OCI-LY7 (cell line): ENCODE data around the gene MACROD1. TPM values are rescaled to one million over a fixed set of nuclear protein-coding genes. Genes with fewer than 3 reads are reported as not detected.

Experiments used
- BruUV-seq: library from RNA; stranded (reverse); fragments of 400-500 nt; replicated peaks from 2 replicates; lab custom pipeline; 2021; lab: Mats Ljungman, UMichigan
- CTCF ChIA-PET: fragments of 300-600 bp; sonication (Branson Sonifier 250); formaldehyde crosslinking; loops from one replicate; lab custom pipeline; 2022; ENCODE audit warnings: antibody characterized with exemption; ENCODE audit not compliant: unreplicated experiment; lab: Charles Lee
- POLR2A ChIA-PET: fragments of 300-600 bp; sonication (Branson Sonifier 250); formaldehyde crosslinking; loops from one replicate; lab custom pipeline; 2022; ENCODE audit warnings: antibody characterized with exemption; lab: Charles Lee
- DNase-seq: peaks from one replicate; pipeline ENCODE4 v3.0.0-alpha.2; 2015; ENCODE audit warnings: low spot score
- H2AFZ ChIP-seq: fragments of 200-600 bp; sonication (generic), shearing (Covaris generic); 2 replicates; pipeline ENCODE4 v1.6.1; 2014; ENCODE audit warnings: mild to moderate bottlenecking, antibody characterized with exemption, low read length, moderate library complexity
- H3K27ac ChIP-seq: fragments of 200-600 bp; sonication (generic); 2 replicates; pipeline ENCODE4 v1.5.1; 2014; ENCODE audit warnings: mixed run types, low read depth, mild to moderate bottlenecking, moderate library complexity, low read length, inconsistent platforms; ENCODE audit not compliant: poor library complexity, severe bottlenecking
- H3K36me3 ChIP-seq: fragments of 200-600 bp; sonication (generic); 2 replicates; pipeline ENCODE4 v1.6.1; 2014; ENCODE audit warnings: mild to moderate bottlenecking, antibody characterized with exemption, low read length, moderate library complexity, mixed read lengths; ENCODE audit not compliant: insufficient read depth
- H3K4me1 ChIP-seq: fragments of 200-600 bp; sonication (generic); 2 replicates; pipeline ENCODE4 v1.5.1; 2014; ENCODE audit warnings: mild to moderate bottlenecking, low read length; ENCODE audit not compliant: insufficient read depth, poor library complexity, severe bottlenecking
- H3K4me2 ChIP-seq: fragments of 200-600 bp; sonication (generic); 2 replicates; pipeline ENCODE4 v1.6.1; 2014; ENCODE audit warnings: mild to moderate bottlenecking, low read length
- H3K4me3 ChIP-seq: fragments of 200-600 bp; sonication (generic); 2 replicates; pipeline ENCODE4 v1.5.1; 2014; ENCODE audit warnings: mild to moderate bottlenecking, low read depth, low read length; ENCODE audit not compliant: poor library complexity, severe bottlenecking
- H3K79me2 ChIP-seq: fragments of 200-600 bp; sonication (generic); 2 replicates; pipeline ENCODE4 v1.6.1; 2016; ENCODE audit warnings: low read depth, mild to moderate bottlenecking, low read length, moderate library complexity, mixed read lengths; ENCODE audit not compliant: insufficient read depth
- H3K9me2 ChIP-seq: fragments of 200-600 bp; sonication (generic); 2 replicates; pipeline ENCODE4 v1.6.1; 2016; ENCODE audit warnings: mild to moderate bottlenecking, low read length, mixed read lengths; ENCODE audit not compliant: insufficient read depth
- H3K9me3 ChIP-seq: fragments of 200-600 bp; sonication (generic); 2 replicates; pipeline ENCODE4 v1.6.1; 2014; ENCODE audit warnings: mild to moderate bottlenecking, mixed run types, low read length, mixed read lengths
- H4K20me1 ChIP-seq: fragments of 200-600 bp; sonication (generic); 2 replicates; pipeline ENCODE4 v1.6.1; 2014; ENCODE audit warnings: mild to moderate bottlenecking, antibody characterized with exemption, low read length, moderate library complexity, mixed read lengths; ENCODE audit not compliant: insufficient read depth
- EZH2phosphoT487 ChIP-seq: fragments of 200-600 bp; sonication (generic); IDR thresholded peaks from 2 replicates; pipeline ENCODE4 v1.6.1; 2018; ENCODE audit warnings: low read depth, borderline replicate concordance, mild to moderate bottlenecking, mixed run types, antibody characterized with exemption, low read length, moderate library complexity, mixed read lengths
- intact Hi-C: fragments of 100-400 bp; cut with micrococcal nuclease; formaldehyde crosslinking; loops from one replicate; pipeline ENCODE4 v1.10.0; 2022; ENCODE audit not compliant: unreplicated experiment
- total RNA-seq, 2 experiments: library from RNA; depleted of rRNA in 1 of 2; stranded (reverse); fragments of >200 nt in 1 of 2; shearing (Covaris generic) in 1 of 2; gene quantifications; 2 replicates each; pipeline ENCODE4 v1.2.3, GENCODE V29; 2014 to 2022
- TF ChIP-seq, protein P1 (sequence below): fragments of 200-600 bp; sonication (generic); conservative IDR thresholded peaks from 2 replicates; pipeline ENCODE4 v1.5.1; 2014; ENCODE audit warnings: mild to moderate bottlenecking, antibody characterized with exemption, low read length, moderate library complexity, mixed read lengths

MACROD1 gene
- total RNA-seq, 2 experiments from 2014 or later = 14.7 to 25.4 TPM

DNA sequence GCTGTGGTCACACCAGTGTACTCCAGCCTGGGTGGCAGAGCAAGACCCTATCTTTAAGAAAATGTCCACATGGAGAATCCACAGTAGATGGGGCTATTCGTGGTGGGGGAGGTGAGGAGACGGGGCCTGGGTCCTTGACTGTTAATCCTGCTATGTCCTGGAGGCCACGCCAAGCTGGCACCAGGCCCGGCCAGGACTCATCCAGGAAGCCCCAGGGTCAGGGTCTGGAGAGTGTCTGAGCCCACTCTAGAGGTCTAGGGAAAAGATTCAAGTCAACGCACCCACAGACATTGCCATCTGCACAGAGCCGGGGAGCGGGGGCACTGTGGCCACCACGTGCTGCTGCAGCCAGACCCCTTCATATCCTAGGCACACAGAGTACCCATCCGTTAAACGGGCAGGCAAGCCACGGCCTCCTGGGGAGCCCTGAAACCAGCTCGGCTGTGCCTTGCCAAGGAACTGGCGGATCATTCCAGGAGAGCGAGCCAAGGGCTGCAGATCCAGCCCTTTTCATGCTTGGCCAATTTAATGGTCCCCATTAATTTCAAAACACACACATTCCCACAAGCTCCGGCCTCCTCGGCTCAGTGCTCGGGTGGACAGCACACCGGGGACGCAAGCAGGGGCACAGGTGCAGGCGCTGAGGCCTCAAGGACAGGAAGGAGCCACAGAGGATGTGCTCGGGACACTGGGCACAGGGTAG, 24.7 kb downstream of the MACROD1 start:
- intact Hi-C loops = no loop called here
- CTCF ChIA-PET = no interaction called here
- Histone ChIP-seq H4K20me1 (no peaks in the 10 kb centered on the region), H2AFZ (no peak overlapping the region), H3K9me3 (no peaks in the 10 kb centered on the region), H3K4me1 (peaks cover 8% of the 10 kb centered on the region), H3K27ac (no peak overlapping the region), H3K36me3 (no peaks in the 10 kb centered on the region), H3K4me2 (no peak overlapping the region), H3K9me2 (no peaks in the 10 kb centered on the region), H3K4me3 (no peak overlapping the region), H3K79me2 (no peaks in the 10 kb centered on the region)
- no TSS peak for BruUV-seq
- POLR2A ChIA-PET = no interaction called here
- TF ChIP-seq EZH2phosphoT487 = no peak
- TF ChIP-seq, protein P1, sequence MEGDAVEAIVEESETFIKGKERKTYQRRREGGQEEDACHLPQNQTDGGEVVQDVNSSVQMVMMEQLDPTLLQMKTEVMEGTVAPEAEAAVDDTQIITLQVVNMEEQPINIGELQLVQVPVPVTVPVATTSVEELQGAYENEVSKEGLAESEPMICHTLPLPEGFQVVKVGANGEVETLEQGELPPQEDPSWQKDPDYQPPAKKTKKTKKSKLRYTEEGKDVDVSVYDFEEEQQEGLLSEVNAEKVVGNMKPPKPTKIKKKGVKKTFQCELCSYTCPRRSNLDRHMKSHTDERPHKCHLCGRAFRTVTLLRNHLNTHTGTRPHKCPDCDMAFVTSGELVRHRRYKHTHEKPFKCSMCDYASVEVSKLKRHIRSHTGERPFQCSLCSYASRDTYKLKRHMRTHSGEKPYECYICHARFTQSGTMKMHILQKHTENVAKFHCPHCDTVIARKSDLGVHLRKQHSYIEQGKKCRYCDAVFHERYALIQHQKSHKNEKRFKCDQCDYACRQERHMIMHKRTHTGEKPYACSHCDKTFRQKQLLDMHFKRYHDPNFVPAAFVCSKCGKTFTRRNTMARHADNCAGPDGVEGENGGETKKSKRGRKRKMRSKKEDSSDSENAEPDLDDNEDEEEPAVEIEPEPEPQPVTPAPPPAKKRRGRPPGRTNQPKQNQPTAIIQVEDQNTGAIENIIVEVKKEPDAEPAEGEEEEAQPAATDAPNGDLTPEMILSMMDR = no peak
- DNase-seq = no peak

DNA sequence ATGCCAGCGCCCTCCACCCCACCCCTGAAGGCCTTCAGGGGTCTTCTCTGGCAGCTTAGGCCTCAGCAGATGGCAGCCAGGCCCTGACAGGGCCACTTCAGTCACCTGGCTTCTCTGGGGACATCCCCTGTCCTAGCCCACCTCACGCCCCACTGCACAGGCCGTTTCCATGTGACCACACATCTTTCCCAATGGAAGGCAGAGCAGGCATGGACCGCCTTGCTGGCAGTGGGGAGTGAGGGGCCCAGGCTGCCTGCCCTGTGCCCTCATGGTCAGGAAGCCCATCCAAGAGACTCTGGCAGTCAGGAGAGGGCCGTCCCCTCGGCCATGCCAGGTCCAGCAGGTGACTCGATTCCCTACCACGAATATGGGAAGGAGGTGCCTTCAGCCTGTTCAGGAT, 25.8 kb downstream of the MACROD1 start:
- BruUV-seq = no TSS peak
- no peaks in the 10 kb centered on the region for H3K36me3 ChIP-seq
- no peaks in the 10 kb centered on the region for H3K9me3 ChIP-seq
- no peaks in the 10 kb centered on the region for H4K20me1 ChIP-seq
- no peak overlapping the region for H3K4me2 ChIP-seq
- H3K4me3 ChIP-seq = no peak overlapping the region
- intact Hi-C loops = no loop called here
- no peak for TF ChIP-seq EZH2phosphoT487
- TF ChIP-seq, protein P1 = no peak
- DNase-seq = no peak
- H3K4me1 ChIP-seq = peaks cover 8% of the 10 kb centered on the region
- H3K27ac ChIP-seq = no peak overlapping the region
- H3K9me2 ChIP-seq = no peaks in the 10 kb centered on the region
- ChIA-PET CTCF (no interaction called here), POLR2A (no interaction called here)
- H3K79me2 ChIP-seq = no peaks in the 10 kb centered on the region
- no peak overlapping the region for H2AFZ ChIP-seq

DNA sequence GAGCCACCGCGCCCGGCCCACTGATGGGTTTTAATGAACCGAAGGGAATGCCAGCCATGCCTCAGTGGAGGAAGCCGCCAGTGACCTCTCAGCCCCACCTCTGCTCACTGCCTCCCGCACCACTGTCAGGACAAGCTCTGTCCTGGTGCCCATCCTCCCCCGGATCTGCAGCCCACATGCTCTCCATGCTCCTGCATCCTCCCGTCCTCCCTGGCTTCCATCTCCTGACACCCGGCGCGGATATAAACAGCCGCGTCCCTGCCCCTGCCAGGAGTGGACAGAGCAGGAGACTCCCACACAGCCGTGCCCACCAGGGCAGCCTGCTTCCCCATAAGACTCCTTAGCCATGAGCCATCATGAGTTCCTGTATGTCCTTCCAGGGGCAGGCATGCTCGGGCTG, 26.9 kb downstream of the MACROD1 start:
- H3K4me1 ChIP-seq = peaks cover 8% of the 10 kb centered on the region
- H3K4me2 ChIP-seq = no peak overlapping the region
- H2AFZ ChIP-seq = no peak overlapping the region
- H4K20me1 ChIP-seq = no peaks in the 10 kb centered on the region
- CTCF ChIA-PET = no interaction called here
- H3K9me2 ChIP-seq = no peaks in the 10 kb centered on the region
- no peak for DNase-seq
- no peak overlapping the region for H3K27ac ChIP-seq
- no peaks in the 10 kb centered on the region for H3K36me3 ChIP-seq
- TF ChIP-seq, protein P1 = no peak
- no peak for TF ChIP-seq EZH2phosphoT487
- BruUV-seq = no TSS peak
- H3K79me2 ChIP-seq = no peaks in the 10 kb centered on the region
- no peak overlapping the region for H3K4me3 ChIP-seq
- POLR2A ChIA-PET = no interaction called here
- no peaks in the 10 kb centered on the region for H3K9me3 ChIP-seq
- intact Hi-C loops = no loop called here
